ENCODE results near the gene H1-8. TPM values are rescaled to one million over a fixed set of nuclear protein-coding genes. Genes with fewer than 3 reads are reported as not detected.
"Not testable (repeated sequence)": the region's sequence is repeated elsewhere in the genome, so short reads cannot be mapped to it uniquely, and the experiment has no call there.

Gene H1-8
- total and polyA plus RNA-seq, 12 donors = not detected

DNA sequence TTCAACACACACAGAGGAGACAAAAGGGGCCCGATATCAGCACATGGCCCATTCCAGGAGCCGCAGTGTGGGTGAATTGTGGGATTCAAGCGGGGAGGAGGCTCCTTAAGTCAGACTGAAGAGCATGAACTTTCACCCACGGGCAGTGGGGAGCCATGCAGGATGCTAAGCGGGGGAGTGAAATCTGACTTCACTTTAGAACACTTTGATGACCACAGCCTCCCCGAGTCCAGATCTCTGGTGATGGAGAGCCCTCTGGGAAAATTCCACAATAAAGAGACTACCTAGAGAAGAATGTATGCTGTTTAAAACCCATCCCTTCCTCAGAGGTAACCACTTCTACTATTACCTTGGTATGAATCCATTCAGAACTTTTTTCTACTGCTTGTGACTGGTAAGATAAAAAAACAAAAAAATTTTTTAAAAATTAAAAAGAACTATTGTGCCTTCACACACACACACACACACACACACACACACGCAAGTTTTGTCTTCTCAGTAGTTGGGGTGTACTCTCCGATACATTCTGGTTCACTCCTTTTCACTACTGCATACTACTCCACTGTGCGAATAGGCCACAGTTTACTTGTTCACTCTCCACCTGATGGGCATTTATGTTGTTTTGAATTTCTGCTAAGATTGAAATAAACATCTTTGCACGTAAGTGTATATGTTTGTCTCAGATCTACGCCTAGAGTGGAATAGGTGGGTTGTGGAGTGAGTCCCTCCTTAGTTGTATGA is 2.0 kb upstream of the H1-8 start:
- no peak for TF ChIP-seq POLR2A (IDR thresholded peaks at IDR 0.05)
- TF ChIP-seq, protein P1, sequence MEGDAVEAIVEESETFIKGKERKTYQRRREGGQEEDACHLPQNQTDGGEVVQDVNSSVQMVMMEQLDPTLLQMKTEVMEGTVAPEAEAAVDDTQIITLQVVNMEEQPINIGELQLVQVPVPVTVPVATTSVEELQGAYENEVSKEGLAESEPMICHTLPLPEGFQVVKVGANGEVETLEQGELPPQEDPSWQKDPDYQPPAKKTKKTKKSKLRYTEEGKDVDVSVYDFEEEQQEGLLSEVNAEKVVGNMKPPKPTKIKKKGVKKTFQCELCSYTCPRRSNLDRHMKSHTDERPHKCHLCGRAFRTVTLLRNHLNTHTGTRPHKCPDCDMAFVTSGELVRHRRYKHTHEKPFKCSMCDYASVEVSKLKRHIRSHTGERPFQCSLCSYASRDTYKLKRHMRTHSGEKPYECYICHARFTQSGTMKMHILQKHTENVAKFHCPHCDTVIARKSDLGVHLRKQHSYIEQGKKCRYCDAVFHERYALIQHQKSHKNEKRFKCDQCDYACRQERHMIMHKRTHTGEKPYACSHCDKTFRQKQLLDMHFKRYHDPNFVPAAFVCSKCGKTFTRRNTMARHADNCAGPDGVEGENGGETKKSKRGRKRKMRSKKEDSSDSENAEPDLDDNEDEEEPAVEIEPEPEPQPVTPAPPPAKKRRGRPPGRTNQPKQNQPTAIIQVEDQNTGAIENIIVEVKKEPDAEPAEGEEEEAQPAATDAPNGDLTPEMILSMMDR (IDR thresholded peaks at IDR 0.05) = no peak
- H3K9me3 ChIP-seq (replicated peaks in 1 of 3) = no peaks in the 10 kb centered on the region
- H3K4me1 ChIP-seq (replicated peaks in 1 of 2) = no peaks in the 10 kb centered on the region
- no peak overlapping the region for H3K27ac ChIP-seq
- H3K27me3 ChIP-seq = no peaks in the 10 kb centered on the region
- intact Hi-C loops (cut with DNase I) = no loop called here
- no peak overlapping the region for H3K4me3 ChIP-seq
- no peaks in the 10 kb centered on the region for H3K36me3 ChIP-seq (replicated peaks in 1 of 2)
- 84 to 92% (median 89%) methylated on average over 11 of the region's 11 CpGs for WGBS, 4 donors
- DNase-seq = no peak

DNA sequence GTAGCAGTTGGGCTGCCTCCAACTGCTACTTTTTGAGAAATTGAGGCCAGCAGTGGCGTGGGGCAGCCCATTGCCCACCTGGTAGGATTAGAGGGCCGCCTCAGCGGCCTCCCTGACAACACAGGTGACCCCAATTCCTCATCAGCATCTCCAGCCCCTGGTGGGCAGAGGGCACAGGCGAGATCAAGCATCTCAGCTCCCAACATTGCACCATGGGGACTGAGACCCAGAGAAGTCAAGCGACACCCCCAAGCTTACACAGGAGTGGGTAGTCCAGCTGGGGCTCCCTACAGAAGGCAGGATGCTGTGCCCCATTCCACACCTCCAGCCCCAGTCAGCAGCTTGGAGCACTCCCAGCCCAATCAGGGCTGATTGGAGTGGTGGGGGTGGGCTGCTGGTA is 228 bp upstream of the H1-8 start:
- no peaks in the 10 kb centered on the region for H3K27me3 ChIP-seq
- TF ChIP-seq, protein P1 (IDR thresholded peaks at IDR 0.05) = no peak
- no peak for TF ChIP-seq POLR2A (IDR thresholded peaks at IDR 0.05)
- intact Hi-C loops (cut with DNase I) = no loop called here
- no peaks in the 10 kb centered on the region for H3K9me3 ChIP-seq (replicated peaks in 1 of 3)
- DNase-seq = no peak
- no peaks in the 10 kb centered on the region for H3K36me3 ChIP-seq (replicated peaks in 1 of 2)
- no peaks in the 10 kb centered on the region for H3K4me1 ChIP-seq (replicated peaks in 1 of 2)
- H3K4me3 ChIP-seq = no peak overlapping the region
- 90 to 96% (median 94%) methylated on average over 2 to 5 of the region's 5 CpGs for WGBS, 4 donors
- H3K27ac ChIP-seq = no peak overlapping the region

DNA sequence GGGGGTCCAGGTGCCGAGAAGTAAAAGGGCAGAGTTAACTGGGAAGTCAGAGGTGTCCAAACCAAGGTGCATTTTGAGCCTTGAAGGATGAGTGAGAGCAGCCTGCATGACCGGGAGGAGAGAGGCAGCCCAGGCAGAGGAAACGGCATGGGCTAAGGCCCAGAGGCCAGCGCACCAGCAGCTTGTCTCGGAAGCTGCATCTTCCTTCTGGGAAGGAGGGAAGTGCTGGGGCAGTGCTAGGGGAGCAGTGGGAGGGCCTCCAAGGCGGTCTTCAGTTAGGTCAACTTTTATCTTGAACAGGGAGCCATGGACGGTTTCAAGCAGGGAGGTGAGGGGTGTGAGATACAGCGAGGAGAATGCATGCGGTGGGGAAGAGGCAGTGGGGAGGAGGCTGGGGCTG is 1.0 kb downstream of the H1-8 start:
- intact Hi-C loops (cut with DNase I) = no loop called here
- DNase-seq = no peak
- TF ChIP-seq, protein P1 (IDR thresholded peaks at IDR 0.05) = no peak
- no peak for TF ChIP-seq POLR2A (IDR thresholded peaks at IDR 0.05)
- H3K4me1 ChIP-seq (replicated peaks in 1 of 2) = no peaks in the 10 kb centered on the region
- no peak overlapping the region for H3K4me3 ChIP-seq
- H3K9me3 ChIP-seq (replicated peaks in 1 of 3) = no peaks in the 10 kb centered on the region
- 81 to 89% (median 87%) methylated on average over 9 of the region's 9 CpGs for WGBS, 4 donors
- H3K36me3 ChIP-seq (replicated peaks in 1 of 2) = no peaks in the 10 kb centered on the region
- H3K27ac ChIP-seq = no peak overlapping the region
- H3K27me3 ChIP-seq = no peaks in the 10 kb centered on the region

DNA sequence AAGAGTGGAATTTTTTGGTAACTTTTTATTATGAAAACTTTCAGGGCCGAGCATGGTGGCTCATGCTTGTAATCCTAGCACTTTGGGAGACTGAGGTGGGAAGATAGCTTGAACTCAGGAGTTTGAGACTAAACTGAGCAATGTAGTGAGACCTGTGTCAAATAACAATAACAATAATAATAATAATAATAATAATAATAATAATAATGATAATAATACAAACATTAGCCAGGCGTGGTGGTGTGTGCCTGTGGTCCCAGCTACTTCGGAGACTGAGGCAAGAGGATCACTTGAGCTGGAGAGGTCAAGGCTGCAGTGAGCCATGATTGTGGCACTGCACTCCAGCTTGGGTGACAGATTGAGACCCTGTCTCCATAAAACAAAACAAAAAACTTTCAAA is 3.0 kb downstream of the H1-8 start:
- H3K9me3 ChIP-seq (replicated peaks in 1 of 3); H3K4me1 ChIP-seq (replicated peaks in 1 of 2); H3K27me3 ChIP-seq; H3K4me3 ChIP-seq; intact Hi-C loops (cut with DNase I); DNase-seq; H3K27ac ChIP-seq; H3K36me3 ChIP-seq (replicated peaks in 1 of 2): not testable (repeated sequence)
- WGBS, 4 donors = 80 to 91% (median 81%) methylated on average over 3 of the region's 3 CpGs

DNA sequence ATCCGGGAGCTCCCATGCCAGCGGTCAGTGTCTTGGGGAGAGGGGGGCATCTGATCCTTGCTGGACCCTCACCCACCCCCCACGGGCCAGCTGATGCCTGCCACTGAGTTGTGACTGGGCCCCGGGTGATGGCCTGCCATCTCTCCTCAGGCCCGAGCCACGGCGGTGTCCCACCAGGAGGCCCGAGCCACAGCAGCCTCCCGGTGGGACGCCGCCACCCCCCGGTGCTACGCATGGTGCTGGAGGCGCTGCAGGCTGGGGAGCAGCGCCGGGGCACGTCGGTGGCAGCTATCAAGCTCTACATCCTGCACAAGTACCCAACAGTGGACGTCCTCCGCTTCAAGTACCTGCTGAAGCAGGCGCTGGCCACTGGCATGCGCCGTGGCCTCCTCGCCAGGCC is 4.3 kb downstream of the H1-8 start:
- intact Hi-C loops (cut with DNase I) = no loop called here
- Histone ChIP-seq H3K27me3 (no peaks in the 10 kb centered on the region), H3K36me3 (replicated peaks in 1 of 2) (no peaks in the 10 kb centered on the region), H3K4me3 (no peak overlapping the region), H3K27ac (no peak overlapping the region), H3K4me1 (replicated peaks in 1 of 2) (no peaks in the 10 kb centered on the region), H3K9me3 (replicated peaks in 1 of 3) (no peaks in the 10 kb centered on the region)
- no peak for DNase-seq
- TF ChIP-seq, protein P1 (IDR thresholded peaks at IDR 0.05) = no peak
- no peak for TF ChIP-seq POLR2A (IDR thresholded peaks at IDR 0.05)
- 92 to 100% (median 97%) methylated on average over 1 to 24 of the region's 24 CpGs for WGBS, 4 donors
